ENCODE measurements around the gene GPR146. TPM values are rescaled to one million over a fixed set of nuclear protein-coding genes. Genes with fewer than 3 reads are reported as not detected.

The GPR146 gene
- total and polyA plus RNA-seq, 2 of the 8 experiments (the other 6 are each of a cell fraction or from before 2014, with no cell fraction given) = 1.8 to 2.7 TPM

DNA sequence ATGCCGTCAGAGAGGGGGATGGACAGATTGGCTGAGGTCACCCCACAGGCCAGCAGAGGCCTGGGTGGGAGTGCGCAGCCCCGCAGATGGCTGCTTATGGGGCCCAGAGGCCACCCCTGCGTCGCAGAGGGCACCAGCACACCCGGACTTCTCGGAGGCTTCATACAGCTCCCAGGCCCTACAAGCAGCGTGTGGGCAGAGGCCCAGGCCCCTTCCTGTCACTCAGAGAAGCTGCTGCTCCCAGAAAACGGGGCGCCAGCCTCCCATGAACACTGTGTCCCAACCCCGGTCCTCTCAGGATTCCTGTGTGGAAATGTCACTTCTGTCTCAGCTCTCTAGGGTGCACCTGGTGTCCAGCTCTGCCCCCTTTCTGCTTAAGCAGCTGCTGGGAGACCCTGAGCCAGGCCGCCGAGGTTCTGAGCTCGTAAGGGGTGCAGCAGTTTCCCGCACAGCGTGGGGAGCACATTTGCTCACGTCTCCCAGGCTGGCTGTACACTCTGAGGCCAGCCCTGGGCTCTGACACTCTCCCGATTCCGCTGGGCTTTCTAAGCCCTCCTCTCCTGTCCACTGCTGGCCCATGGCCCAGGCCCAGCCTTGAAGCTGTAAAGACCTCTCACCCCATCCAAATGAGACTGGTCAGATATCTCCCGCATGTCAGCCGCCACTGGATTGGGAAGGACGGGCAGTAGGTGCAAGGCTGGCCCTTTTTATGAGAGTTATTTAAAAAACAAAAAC lies 6.8 kb downstream of the GPR146 start:
- CTCF ChIA-PET (ENCODE audit: partially characterized antibody) = interaction anchor here (1.0 to 6.2 kb wide), 8 partner anchors 8 to 57 kb away, joined by 3 to 46 read pairs (median 6); no protein-coding TSS in a partner anchor
- Histone ChIP-seq H3K14ac (ENCODE audit: insufficient read length) (no peak overlapping the region), H3K56ac (replicated peaks; ENCODE audit: insufficient read length, low read depth, low read length) (no peak overlapping the region), H3K27me3 (replicated peaks in 1 of 4; ENCODE audit: control insufficient read depth in 3 of 4, extremely low read depth in 1 of 4, insufficient read depth in 3 of 4, low read length in 3 of 4) (no peaks in the 10 kb centered on the region), H3K4ac (replicated peaks; ENCODE audit: insufficient read length, low read depth, low read length) (no peak overlapping the region), H4K5ac (ENCODE audit: insufficient read length, low read depth, low read length) (no peak overlapping the region), H4K20me1 (replicated peaks in 1 of 2; ENCODE audit: control insufficient read depth in 1 of 2, insufficient read depth in 2 of 2, low read length in 2 of 2) (peaks cover 0 to 7% of the 10 kb centered on the region in 2 experiments), H2BK15ac (ENCODE audit: low read length) (no peak overlapping the region), H2AK5ac (ENCODE audit: low read depth, low read length) (no peak overlapping the region), H3K4me3 (ENCODE audit: extremely low read depth in 1 of 4, insufficient read depth in 2 of 4, low read depth in 3 of 4, low read length in 4 of 4) (no peak overlapping the region), H2BK12ac (ENCODE audit: low read depth, low read length) (no peak overlapping the region), H4K8ac (ENCODE audit: extremely low read depth, insufficient read depth, low read length) (0 out of 2 replicates have a peak overlapping the region, but pooled peaks have one; percentile 31), H3K36me3 (ENCODE audit: control insufficient read depth in 2 of 4, insufficient read depth in 4 of 4, low read length in 3 of 4) (no peaks in the 10 kb centered on the region), H3K79me2 (ENCODE audit: control insufficient read depth in 1 of 2, insufficient read depth in 2 of 2, low read length in 2 of 2) (no peaks in the 10 kb centered on the region), H2BK120ac (replicated peaks; ENCODE audit: low read depth, low read length) (no peak overlapping the region), H4K91ac (replicated peaks; ENCODE audit: insufficient read length, low read length) (peak overlapping the region; percentile 17), H3K4me2 (ENCODE audit: insufficient read depth in 1 of 2, low read depth in 2 of 2, low read length in 2 of 2) (no peak overlapping the region), H3K23me2 (ENCODE audit: low read depth, low read length) (no peaks in the 10 kb centered on the region), H3K27ac (ENCODE audit: low read depth, low read length) (no peak overlapping the region), H3K18ac (ENCODE audit: extremely low read depth, low read length) (no peak overlapping the region), H3K9me3 (ENCODE audit: insufficient read depth in 2 of 2, low read depth in 1 of 2, low read length in 1 of 2) (no peaks in the 10 kb centered on the region), H2AFZ (ENCODE audit: low read length) (no peak overlapping the region), H2BK5ac (ENCODE audit: low read depth, low read length) (no peak overlapping the region), H3K4me1 (replicated peaks in 1 of 4; ENCODE audit: control insufficient read depth in 3 of 4, insufficient read depth in 4 of 4, low read length in 3 of 4) (peaks cover 3 to 23% (median 12%) of the 10 kb centered on the region in 4 experiments), H3K79me1 (ENCODE audit: low read depth, low read length) (peaks cover 2% of the 10 kb centered on the region; the same call in 1 of the 2 replicates), H3K9ac (replicated peaks in 1 of 4; ENCODE audit: extremely low read depth in 1 of 4, low read depth in 3 of 4, low read length in 3 of 4) (no peak overlapping the region; a peak in 2 of 7 replicates), H2BK20ac (ENCODE audit: low read length) (no peak overlapping the region), H3K23ac (ENCODE audit: insufficient read length) (no peak overlapping the region)
- no peak for DNase-seq (ENCODE audit: low read depth in 1 of 2, low spot score in 2 of 2)
- 95% methylated on average over 20 of the region's 22 CpGs; no CpG with 5 or more reads in 1 of the 2 experiments for WGBS, 2 experiments (ENCODE audit: extremely low coverage in 1 of 2, insufficient coverage in 1 of 2, insufficient read length in 1 of 2, insufficient replicate concordance in 2 of 2, low coverage in 1 of 2, low lambda C conversion rate in 2 of 2, missing lambda C conversion rate in 1 of 2)
- POLR2A ChIA-PET (ENCODE audit: partially characterized antibody) = interaction anchor here (1.0 to 1.8 kb wide), 3 partner anchors 10 to 111 kb away, joined by 3 to 7 read pairs (median 3); no protein-coding TSS in a partner anchor
- no peak for FAIRE-seq
- no peak for TF ChIP-seq POLR2A (IDR thresholded peaks at IDR 0.05; ENCODE audit: control extremely low read depth in 1 of 2, low read depth in 2 of 2, low read length in 2 of 2)
- TF ChIP-seq CEBPB (IDR thresholded peaks at IDR 0.05; ENCODE audit: low read depth, low read length) = no peak
- TF ChIP-seq BRCA1 (IDR thresholded peaks at IDR 0.05; ENCODE audit: low read depth, low read length) = no peak
- TF ChIP-seq HDAC2 (IDR thresholded peaks at IDR 0.05; ENCODE audit: borderline replicate concordance in 1 of 2, low read depth in 2 of 2, low read length in 2 of 2) = no peak
- no peak for TF ChIP-seq USF2 (IDR thresholded peaks at IDR 0.05; ENCODE audit: low read length)
- no peak for TF ChIP-seq TEAD4 (IDR thresholded peaks at IDR 0.05; ENCODE audit: low read depth, low read length)
- TF ChIP-seq CBX8 (IDR thresholded peaks at IDR 0.05; ENCODE audit: borderline replicate concordance, low read depth, low read length) = no peak
- no peak for TF ChIP-seq CTCF (IDR thresholded peaks at IDR 0.05; ENCODE audit: control extremely low read depth in 1 of 3, insufficient read depth in 1 of 3, low read depth in 1 of 3, low read length in 3 of 3)
- TF ChIP-seq TBP (IDR thresholded peaks at IDR 0.05; ENCODE audit: low read depth, low read length) = no peak

All from H1 (cell line).